DOHH2 (cell line): Measurements from ENCODE around the gene FGF1.

Source experiments
- EZH2phosphoT487 ChIP-seq: fragments of 200-600 bp; sonication (generic); IDR thresholded peaks from 2 replicates; pipeline ENCODE4 v1.6.1; 2017; ENCODE audit warnings: borderline replicate concordance, mild to moderate bottlenecking, antibody characterized with exemption, low read length, moderate library complexity, mixed read lengths
- TF ChIP-seq, protein P1 (sequence below): fragments of 200-600 bp; sonication (generic); IDR thresholded peaks from one replicate; pipeline ENCODE4 v1.5.1; 2014; ENCODE audit warnings: antibody characterized with exemption, mild to moderate bottlenecking, low read depth, low read length; ENCODE audit not compliant: poor library complexity, severe bottlenecking

DNA sequence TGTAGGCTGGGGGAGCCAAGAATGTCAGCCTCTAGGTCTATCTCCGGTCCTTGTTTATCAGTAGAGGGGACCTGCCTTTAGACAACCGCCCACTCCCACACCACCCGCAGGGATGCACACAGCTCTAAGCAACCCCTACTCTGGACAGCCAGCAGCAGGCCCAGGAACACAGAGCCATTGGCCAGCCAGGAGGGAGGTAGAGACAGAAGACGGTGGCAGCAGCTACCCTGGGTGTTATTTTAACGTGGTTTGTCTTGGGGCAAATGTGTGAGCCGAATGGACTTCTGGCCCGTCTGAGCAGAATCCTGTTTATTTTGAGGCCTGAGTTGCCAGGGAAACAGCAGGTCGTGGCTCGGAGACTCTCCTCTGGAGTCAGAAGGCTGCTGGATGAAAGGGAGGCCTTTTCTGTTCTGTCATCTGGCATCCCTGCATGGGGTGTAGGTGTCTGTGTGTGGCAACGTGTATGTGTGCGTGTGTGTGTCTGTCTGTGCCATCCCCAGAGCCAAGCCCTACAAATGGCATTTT is 382 bp upstream of the FGF1 start:
- TF ChIP-seq, protein P1, sequence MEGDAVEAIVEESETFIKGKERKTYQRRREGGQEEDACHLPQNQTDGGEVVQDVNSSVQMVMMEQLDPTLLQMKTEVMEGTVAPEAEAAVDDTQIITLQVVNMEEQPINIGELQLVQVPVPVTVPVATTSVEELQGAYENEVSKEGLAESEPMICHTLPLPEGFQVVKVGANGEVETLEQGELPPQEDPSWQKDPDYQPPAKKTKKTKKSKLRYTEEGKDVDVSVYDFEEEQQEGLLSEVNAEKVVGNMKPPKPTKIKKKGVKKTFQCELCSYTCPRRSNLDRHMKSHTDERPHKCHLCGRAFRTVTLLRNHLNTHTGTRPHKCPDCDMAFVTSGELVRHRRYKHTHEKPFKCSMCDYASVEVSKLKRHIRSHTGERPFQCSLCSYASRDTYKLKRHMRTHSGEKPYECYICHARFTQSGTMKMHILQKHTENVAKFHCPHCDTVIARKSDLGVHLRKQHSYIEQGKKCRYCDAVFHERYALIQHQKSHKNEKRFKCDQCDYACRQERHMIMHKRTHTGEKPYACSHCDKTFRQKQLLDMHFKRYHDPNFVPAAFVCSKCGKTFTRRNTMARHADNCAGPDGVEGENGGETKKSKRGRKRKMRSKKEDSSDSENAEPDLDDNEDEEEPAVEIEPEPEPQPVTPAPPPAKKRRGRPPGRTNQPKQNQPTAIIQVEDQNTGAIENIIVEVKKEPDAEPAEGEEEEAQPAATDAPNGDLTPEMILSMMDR: no peak
- no peak for TF ChIP-seq EZH2phosphoT487
